H9 (cell line): ENCODE results near the gene C11orf24. TPM values are rescaled to one million over a fixed set of nuclear protein-coding genes. Genes with fewer than 3 reads are reported as not detected.

Experiments
- DNase-seq: peaks from one replicate; pipeline ENCODE4 v3.0.0-alpha.2; 2017
- H2AFZ ChIP-seq: one replicate; pipeline ENCODE4 v1.6.1; 2013; ENCODE audit warnings: mild to moderate bottlenecking, low read length, control low read depth, moderate library complexity
- H2AK5ac ChIP-seq: 2 replicates; pipeline ENCODE4 v1.6.1; 2013; ENCODE audit warnings: low read length, control low read depth, mixed read lengths; ENCODE audit not compliant: insufficient read length
- H2BK120ac ChIP-seq: one replicate; pipeline ENCODE4 v1.6.1; 2013; ENCODE audit warnings: low read depth, mild to moderate bottlenecking, low read length, control low read depth, inconsistent platforms; ENCODE audit not compliant: poor library complexity, severe bottlenecking
- H2BK12ac ChIP-seq: 2 replicates; pipeline ENCODE4 v1.6.1; 2013; ENCODE audit warnings: low read length, control low read depth, mixed read lengths, low read depth; ENCODE audit not compliant: insufficient read length
- H2BK15ac ChIP-seq: 2 replicates; pipeline ENCODE4 v1.6.1; 2013; ENCODE audit warnings: low read depth, low read length, control low read depth
- H2BK20ac ChIP-seq: one replicate; pipeline ENCODE4 v1.6.1; 2013; ENCODE audit warnings: low read depth, mild to moderate bottlenecking, low read length, control low read depth, inconsistent platforms; ENCODE audit not compliant: poor library complexity, severe bottlenecking
- H2BK5ac ChIP-seq: 2 replicates; pipeline ENCODE4 v1.6.1; 2013; ENCODE audit warnings: low read length, control low read depth, mixed read lengths; ENCODE audit not compliant: insufficient read length
- H3K14ac ChIP-seq: 2 replicates; pipeline ENCODE4 v1.6.1; 2013; ENCODE audit warnings: low read length, control low read depth; ENCODE audit not compliant: insufficient read depth
- H3K18ac ChIP-seq: 2 replicates; pipeline ENCODE4 v1.6.1; 2013; ENCODE audit warnings: low read depth, mild to moderate bottlenecking, mixed read lengths, low read length, control low read depth; ENCODE audit not compliant: insufficient read length
- H3K23ac ChIP-seq: 2 replicates; pipeline ENCODE4 v1.6.1; 2013; ENCODE audit warnings: low read length, control low read depth, mixed read lengths, low read depth; ENCODE audit not compliant: insufficient read length
- H3K23me2 ChIP-seq: 2 replicates; pipeline ENCODE4 v1.6.1; 2013; ENCODE audit warnings: low read depth, mild to moderate bottlenecking, mixed read lengths, low read length, control low read depth; ENCODE audit not compliant: insufficient read length, poor library complexity, severe bottlenecking
- H3K27ac ChIP-seq: 2 replicates; pipeline ENCODE4 v1.5.1; 2013; ENCODE audit warnings: low read length, control low read depth, mixed read lengths, low read depth; ENCODE audit not compliant: insufficient read length
- H3K27me3 ChIP-seq: 2 replicates; pipeline ENCODE4 v1.6.1; 2013; ENCODE audit warnings: low read length, control low read depth, inconsistent platforms; ENCODE audit not compliant: insufficient read depth
- H3K4ac ChIP-seq: 2 replicates; pipeline ENCODE4 v1.6.1; 2013; ENCODE audit warnings: low read depth, mild to moderate bottlenecking, control low read depth, inconsistent platforms, low read length, moderate library complexity
- H3K4me1 ChIP-seq: 2 replicates; pipeline ENCODE4 v1.6.1; 2013; ENCODE audit warnings: low read length, control low read depth, inconsistent platforms; ENCODE audit not compliant: insufficient read depth
- H3K4me2 ChIP-seq: 2 replicates; pipeline ENCODE4 v1.6.1; 2013; ENCODE audit warnings: low read length, control low read depth, mixed read lengths; ENCODE audit not compliant: insufficient read length, insufficient read depth
- H3K56ac ChIP-seq: 2 replicates; pipeline ENCODE4 v1.6.1; 2013; ENCODE audit warnings: low read depth, mild to moderate bottlenecking, mixed read lengths, low read length, control low read depth; ENCODE audit not compliant: insufficient read length
- H3K79me1 ChIP-seq: 2 replicates; pipeline ENCODE4 v1.6.1; 2013; ENCODE audit warnings: low read depth, mild to moderate bottlenecking, moderate library complexity, low read length, control low read depth, inconsistent platforms; ENCODE audit not compliant: insufficient read depth, poor library complexity, severe bottlenecking
- H3K79me2 ChIP-seq: 2 replicates; pipeline ENCODE4 v1.6.1; 2013; ENCODE audit warnings: low read length, control low read depth, inconsistent platforms; ENCODE audit not compliant: insufficient read depth
- H3K9ac ChIP-seq: 2 replicates; pipeline ENCODE4 v1.6.1; 2013; ENCODE audit warnings: low read length, control low read depth, mixed read lengths; ENCODE audit not compliant: insufficient read length; ENCODE audit errors: extremely low read depth
- H3K9me3 ChIP-seq: one replicate; pipeline ENCODE4 v1.6.1; 2013; ENCODE audit warnings: low read depth, low read length, inconsistent platforms; ENCODE audit not compliant: control insufficient read depth
- H3T11ph ChIP-seq: one replicate; pipeline ENCODE4 v1.6.1; 2013; ENCODE audit warnings: mild to moderate bottlenecking, low read length, control low read depth, inconsistent platforms
- H4K20me1 ChIP-seq: one replicate; pipeline ENCODE4 v1.6.1; 2013; ENCODE audit not compliant: control insufficient read depth, insufficient read length, insufficient read depth
- H4K5ac ChIP-seq: 2 replicates; pipeline ENCODE4 v1.6.1; 2013; ENCODE audit warnings: low read depth, mild to moderate bottlenecking, mixed read lengths, low read length, control low read depth; ENCODE audit not compliant: insufficient read length
- H4K8ac ChIP-seq: replicated peaks from 2 replicates; pipeline ENCODE4 v1.6.1; 2013; ENCODE audit warnings: low read length, control low read depth, mixed read lengths, low read depth; ENCODE audit not compliant: insufficient read length
- H4K91ac ChIP-seq: 2 replicates; pipeline ENCODE4 v1.6.1; 2013; ENCODE audit warnings: low read depth, mild to moderate bottlenecking, moderate library complexity, mixed read lengths, low read length, control low read depth; ENCODE audit not compliant: insufficient read length
- H3K27ac Mint-ChIP-seq, 3 experiments: 2 replicates in 2 of 3; 3 replicates in 1 of 3; pipeline ENCODE4 v1.8.0; 2020 to 2021; ENCODE audit warnings: mixed read lengths in 3 of 3, mild to moderate bottlenecking in 1 of 3, moderate library complexity in 1 of 3
- H3K27me3 Mint-ChIP-seq: 2 replicates; pipeline ENCODE4 v1.8.0; 2021; ENCODE audit warnings: low read depth, mild to moderate bottlenecking, moderate library complexity, mixed read lengths
- H3K36me3 Mint-ChIP-seq, 3 experiments: 2 replicates in 2 of 3; 3 replicates in 1 of 3; pipeline ENCODE4 v1.8.0; 2020 to 2021; ENCODE audit warnings: low read depth in 3 of 3, mixed read lengths in 3 of 3; ENCODE audit not compliant: insufficient read depth in 1 of 3
- H3K4me1 Mint-ChIP-seq, 2 experiments: 2 replicates each; pipeline ENCODE4 v1.8.0; 2020; ENCODE audit warnings: mixed read lengths in 2 of 2
- H3K4me3 Mint-ChIP-seq, 2 experiments: 2 replicates in 1 of 2; 3 replicates in 1 of 2; pipeline ENCODE4 v1.8.0; 2020 to 2021; ENCODE audit warnings: mild to moderate bottlenecking in 2 of 2, mixed read lengths in 2 of 2, moderate library complexity in 1 of 2
- H3K9me3 Mint-ChIP-seq, 2 experiments: 2 replicates in 1 of 2; 3 replicates in 1 of 2; pipeline ENCODE4 v1.8.0; 2020; ENCODE audit warnings: mild to moderate bottlenecking in 2 of 2, mixed read lengths in 2 of 2, moderate library complexity in 1 of 2
- CTCF ChIP-seq: fragments of 200-600 bp; sonication (generic); conservative IDR thresholded peaks from 3 replicates; pipeline ENCODE4 v1.8.0; 2021; ENCODE audit warnings: antibody characterized with exemption, mild to moderate bottlenecking
- WGBS: extraction: QIAGEN DNeasy Blood & Tissue Kit; methylation state at CpG from one replicate; pipeline ENCODE4 v1.1.7; 2013; ENCODE audit warnings: missing lambda C conversion rate, low lambda C conversion rate, mixed read lengths; ENCODE audit not compliant: insufficient read length; ENCODE audit errors: extremely low coverage; 5-methylcytosine and 5-hydroxymethylcytosine counted together
- total RNA-seq: library from RNA; stranded (reverse); gene quantifications from 2 replicates; pipeline ENCODE4 v1.2.1, GENCODE V29; 2021

The C11orf24 gene
- total RNA-seq, 1 experiment from 2014 or later: 46.8 TPM

GRCh38 chr11:68315171-68315920, 43.6 kb upstream of the C11orf24 start:
- no peak for TF ChIP-seq CTCF
- H3K79me1 ChIP-seq: no peaks in the 10 kb centered on the region
- H3K56ac ChIP-seq: no peak overlapping the region
- H2BK120ac ChIP-seq: no peak overlapping the region
- H3K27me3 ChIP-seq: no peaks in the 10 kb centered on the region
- H4K20me1 ChIP-seq: no peaks in the 10 kb centered on the region
- peaks cover 20% of the 10 kb centered on the region; the same call in 1 of the 2 replicates for H3K79me2 ChIP-seq
- H2BK12ac ChIP-seq: no peak overlapping the region
- H3K27me3 Mint-ChIP-seq: peaks cover 4% of the 10 kb centered on the region
- no peak overlapping the region for H3T11ph ChIP-seq
- no peaks in the 10 kb centered on the region; a peak in 2 of 5 replicates for H3K9me3 Mint-ChIP-seq
- H3K27ac Mint-ChIP-seq: peak overlapping the region; percentile 14 to 93 (median 72); a peak in 2 of 7 replicates
- H3K9ac ChIP-seq: no peak overlapping the region
- no peak overlapping the region for H4K5ac ChIP-seq
- no peak overlapping the region for H2AFZ ChIP-seq
- no peak overlapping the region for H4K91ac ChIP-seq
- H2BK5ac ChIP-seq: no peak overlapping the region
- no peaks in the 10 kb centered on the region for H3K9me3 ChIP-seq
- peaks cover 0 to 3% (median 2%) of the 10 kb centered on the region in 3 experiments; a peak in 3 of 7 replicates for H3K36me3 Mint-ChIP-seq
- WGBS: no CpG with 5 or more reads among the region's 19 CpGs
- H3K27ac ChIP-seq: no peak overlapping the region
- DNase-seq: no peak
- H4K8ac ChIP-seq: no peak overlapping the region
- no peak overlapping the region; the same call in 1 of the 2 replicates for H3K14ac ChIP-seq
- H2AK5ac ChIP-seq: no peak overlapping the region
- H2BK20ac ChIP-seq: no peak overlapping the region
- no peak overlapping the region for H3K4ac ChIP-seq
- peaks cover 13% of the 10 kb centered on the region for H3K23me2 ChIP-seq
- H3K23ac ChIP-seq: no peak overlapping the region
- peak overlapping the region in 1 of 2 experiments; percentile 89; a peak in 3 of 5 replicates for H3K4me3 Mint-ChIP-seq
- no peak overlapping the region for H2BK15ac ChIP-seq
- peak overlapping the region; percentile 75 for H3K4me2 ChIP-seq
- peaks cover 6% of the 10 kb centered on the region; the same call in 1 of the 2 replicates for H3K4me1 ChIP-seq
- H3K4me1 Mint-ChIP-seq: peaks cover 43 to 46% of the 10 kb centered on the region in 2 experiments
- H3K18ac ChIP-seq: no peak overlapping the region
